ENCODE results near the gene ENAM.

ENAM gene

GRCh38 chr4:70629469-70630090 is 1.0 kb downstream of the ENAM start:
- no peak for DNase-seq (ENCODE audit: low read depth in 1 of 2, low spot score in 1 of 2)
- TF ChIP-seq POLR2AphosphoS5 (IDR thresholded peaks at IDR 0.05; ENCODE audit: low read depth) (no peak), REST (IDR thresholded peaks at IDR 0.05; ENCODE audit: insufficient replicate concordance, low read depth) (no peak), SPI1 (IDR thresholded peaks at IDR 0.05; ENCODE audit: borderline replicate concordance, low read depth) (no peak), GABPA (IDR thresholded peaks at IDR 0.05; ENCODE audit: low read depth) (no peak), CTCF (IDR thresholded peaks at IDR 0.05; ENCODE audit: insufficient read depth, low read length) (no peak)
- Histone ChIP-seq H3K27me3 (ENCODE audit: insufficient read depth, poor library complexity, severe bottlenecking) (no peaks in the 10 kb centered on the region), H3K27ac (replicated peaks) (no peak overlapping the region), H3K4me3 (replicated peaks; ENCODE audit: insufficient read depth, low read length) (no peak overlapping the region)

- Histone ChIP-seq H3K4me3 (replicated peaks; ENCODE audit: insufficient read depth, low read length) (no peak overlapping the region), H3K27ac (replicated peaks) (no peak overlapping the region), H3K27me3 (ENCODE audit: insufficient read depth, poor library complexity, severe bottlenecking) (no peaks in the 10 kb centered on the region)
- TF ChIP-seq GABPA (IDR thresholded peaks at IDR 0.05; ENCODE audit: low read depth) (no peak), CTCF (IDR thresholded peaks at IDR 0.05; ENCODE audit: insufficient read depth, low read length) (no peak)
- no peak for DNase-seq (ENCODE audit: low read depth in 1 of 2, low spot score in 1 of 2)
These were observed 1.6 kb downstream of the ENAM start for GRCh38 chr4:70630162-70630561.

GRCh38 chr4:70632028-70632427 is 3.5 kb downstream of the ENAM start:
- no peak overlapping the region for H3K27ac ChIP-seq (replicated peaks)
- no peak overlapping the region for H3K4me3 ChIP-seq (replicated peaks; ENCODE audit: insufficient read depth, low read length)
- H3K27me3 ChIP-seq (ENCODE audit: insufficient read depth, poor library complexity, severe bottlenecking) = no peaks in the 10 kb centered on the region
- DNase-seq (ENCODE audit: low read depth in 1 of 2, low spot score in 1 of 2) = no peak
- no peak for TF ChIP-seq SPI1 (IDR thresholded peaks at IDR 0.05; ENCODE audit: borderline replicate concordance, low read depth)
- no peak for TF ChIP-seq GABPA (IDR thresholded peaks at IDR 0.05; ENCODE audit: low read depth)
- TF ChIP-seq CTCF (IDR thresholded peaks at IDR 0.05; ENCODE audit: insufficient read depth, low read length) = no peak

GRCh38 chr4:70634482-70634881 is 5.9 kb downstream of the ENAM start:
- no peak overlapping the region for H3K27ac ChIP-seq (replicated peaks)
- no peak overlapping the region for H3K4me3 ChIP-seq (replicated peaks; ENCODE audit: insufficient read depth, low read length)
- TF ChIP-seq GABPA (IDR thresholded peaks at IDR 0.05; ENCODE audit: low read depth) (no peak), REST (IDR thresholded peaks at IDR 0.05; ENCODE audit: insufficient replicate concordance, low read depth) (no peak), POLR2AphosphoS5 (IDR thresholded peaks at IDR 0.05; ENCODE audit: low read depth) (no peak), SPI1 (IDR thresholded peaks at IDR 0.05; ENCODE audit: borderline replicate concordance, low read depth) (no peak), CTCF (IDR thresholded peaks at IDR 0.05; ENCODE audit: insufficient read depth, low read length) (no peak)
- no peaks in the 10 kb centered on the region for H3K27me3 ChIP-seq (ENCODE audit: insufficient read depth, poor library complexity, severe bottlenecking)
- DNase-seq (ENCODE audit: low read depth in 1 of 2, low spot score in 1 of 2) = no peak

All from HL-60 (cell line).